ENCODE data around the gene ARPIN.

ARPIN gene

DNA sequence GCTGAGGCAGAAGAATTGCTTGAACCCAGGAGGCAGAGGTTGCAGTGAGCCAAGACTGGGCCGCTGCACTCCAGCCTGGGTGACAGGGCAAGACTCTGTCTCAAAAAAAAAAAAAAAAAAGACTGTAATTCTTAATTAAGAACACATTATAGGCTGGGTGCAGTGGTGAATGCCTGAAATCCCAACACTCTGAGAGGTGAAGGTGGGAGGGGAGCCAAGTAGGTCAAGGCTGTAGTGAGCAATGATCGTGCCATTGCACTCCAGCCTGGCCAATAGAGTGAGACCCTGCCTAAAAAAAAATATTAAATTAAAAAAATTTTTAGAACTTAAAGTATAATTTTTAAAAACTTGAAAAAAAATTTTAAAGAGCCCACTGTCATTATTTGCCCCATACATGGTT is 13.4 kb upstream of the ARPIN start:
- no peak overlapping the region for H3K27ac ChIP-seq (ENCODE audit: low read depth, low read length)
- no peak overlapping the region for H2AFZ ChIP-seq (ENCODE audit: low read depth, low read length, severe bottlenecking)
- H3K9ac ChIP-seq (ENCODE audit: low read length), result no peak overlapping the region
- no peaks in the 10 kb centered on the region for H3K79me2 ChIP-seq (ENCODE audit: insufficient read depth, low read length)
- no peak for TF ChIP-seq CTCF (IDR thresholded peaks at IDR 0.05; ENCODE audit: insufficient read depth, low read length, poor library complexity, severe bottlenecking)
- no peak for TF ChIP-seq EZH2phosphoT487 (conservative IDR thresholded peaks at IDR 0.05; ENCODE audit: low read length)
- H3K9me2 ChIP-seq (replicated peaks; ENCODE audit: insufficient read depth, low read length), result no peaks in the 10 kb centered on the region
- no peak overlapping the region for H3K4me2 ChIP-seq (ENCODE audit: low read depth, low read length, poor library complexity, severe bottlenecking)
- H3K27me3 ChIP-seq (ENCODE audit: low read length), result no peaks in the 10 kb centered on the region
- no peaks in the 10 kb centered on the region for H3K9me3 ChIP-seq (ENCODE audit: insufficient read depth, low read length)
- H4K20me1 ChIP-seq (ENCODE audit: low read depth, low read length), result no peaks in the 10 kb centered on the region
- H3K4me3 ChIP-seq (ENCODE audit: insufficient read depth, low read length, poor library complexity, severe bottlenecking), result no peak overlapping the region
- H3K36me3 ChIP-seq (ENCODE audit: low read length), result no peaks in the 10 kb centered on the region
- H3F3A ChIP-seq (ENCODE audit: insufficient read depth), result no peaks in the 10 kb centered on the region

GRCh38 chr15:89917442-89918101 is 4.8 kb upstream of the ARPIN start:
- Histone ChIP-seq H3K4me2 (ENCODE audit: low read depth, low read length, poor library complexity, severe bottlenecking) (no peak overlapping the region), H3K27me3 (ENCODE audit: low read length) (no peaks in the 10 kb centered on the region), H3K4me3 (ENCODE audit: insufficient read depth, low read length, poor library complexity, severe bottlenecking) (no peak overlapping the region), H3K79me2 (ENCODE audit: insufficient read depth, low read length) (no peaks in the 10 kb centered on the region), H3K36me3 (ENCODE audit: low read length) (no peaks in the 10 kb centered on the region), H4K20me1 (ENCODE audit: low read depth, low read length) (no peaks in the 10 kb centered on the region), H3K9ac (ENCODE audit: low read length) (no peak overlapping the region), H3F3A (ENCODE audit: insufficient read depth) (no peaks in the 10 kb centered on the region), H3K9me2 (replicated peaks; ENCODE audit: insufficient read depth, low read length) (no peaks in the 10 kb centered on the region), H3K27ac (ENCODE audit: low read depth, low read length) (no peak overlapping the region), H2AFZ (ENCODE audit: low read depth, low read length, severe bottlenecking) (no peak overlapping the region), H3K9me3 (ENCODE audit: insufficient read depth, low read length) (no peaks in the 10 kb centered on the region)
- TF ChIP-seq EZH2phosphoT487 (conservative IDR thresholded peaks at IDR 0.05; ENCODE audit: low read length), result no peak
- TF ChIP-seq CTCF (IDR thresholded peaks at IDR 0.05; ENCODE audit: insufficient read depth, low read length, poor library complexity, severe bottlenecking), result no peak

DNA sequence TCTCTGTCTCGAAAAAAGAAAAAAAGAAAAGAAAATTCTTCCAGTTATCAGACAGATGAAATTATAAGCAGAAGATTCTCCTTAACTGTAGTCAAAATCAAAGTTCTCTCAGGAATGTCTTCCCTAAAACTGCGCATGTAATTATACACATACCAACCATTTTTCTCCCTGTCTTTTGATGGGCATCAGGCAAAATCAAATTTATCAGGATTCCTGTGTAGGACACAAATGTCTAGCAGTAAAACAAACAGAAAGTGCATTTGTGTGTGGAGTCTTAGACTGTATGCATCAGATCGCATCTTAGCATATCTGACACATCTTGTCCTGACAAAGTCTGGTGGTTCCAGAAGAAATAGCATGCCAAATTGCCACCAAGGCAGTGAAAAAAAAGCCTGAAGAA is 3.9 kb upstream of the ARPIN start:
- Histone ChIP-seq H3K9ac (ENCODE audit: low read length) (no peak overlapping the region), H3K4me2 (ENCODE audit: low read depth, low read length, poor library complexity, severe bottlenecking) (no peak overlapping the region)

More for the DNA sequence above, 3.9 kb upstream of the ARPIN start:
- Histone ChIP-seq H4K20me1 (ENCODE audit: low read depth, low read length) (no peaks in the 10 kb centered on the region), H3K9me2 (replicated peaks; ENCODE audit: insufficient read depth, low read length) (no peaks in the 10 kb centered on the region), H3F3A (ENCODE audit: insufficient read depth) (no peaks in the 10 kb centered on the region), H3K27ac (ENCODE audit: low read depth, low read length) (no peak overlapping the region), H3K27me3 (ENCODE audit: low read length) (no peaks in the 10 kb centered on the region), H3K36me3 (ENCODE audit: low read length) (no peaks in the 10 kb centered on the region), H3K79me2 (ENCODE audit: insufficient read depth, low read length) (no peaks in the 10 kb centered on the region), H2AFZ (ENCODE audit: low read depth, low read length, severe bottlenecking) (no peak overlapping the region), H3K4me3 (ENCODE audit: insufficient read depth, low read length, poor library complexity, severe bottlenecking) (no peak overlapping the region), H3K9me3 (ENCODE audit: insufficient read depth, low read length) (no peaks in the 10 kb centered on the region)
- TF ChIP-seq CTCF (IDR thresholded peaks at IDR 0.05; ENCODE audit: insufficient read depth, low read length, poor library complexity, severe bottlenecking), result no peak
- no peak for TF ChIP-seq EZH2phosphoT487 (conservative IDR thresholded peaks at IDR 0.05; ENCODE audit: low read length)

All from SU-DHL-6 (cell line).